Right ventricle myocardium superior (tissue), 1 donor: Measurements from ENCODE around the gene CENPE. TPM values are rescaled to one million over a fixed set of nuclear protein-coding genes. Genes with fewer than 3 reads are reported as not detected.
A peak's percentile ranks its signal among the peaks of the same experiment; 100 is the strongest.

Experiments
- ATAC-seq: fragments of 200-7000 bp; cut with Tn5 transposase; one replicate; pipeline ENCODE4 v1.9.1; 2020; ENCODE audit warnings: mild to moderate bottlenecking; ENCODE audit not compliant: poor library complexity
- DNase-seq: peaks from one replicate; pipeline ENCODE4 v3.0.0-alpha.2; 2020
- intact Hi-C: fragments of 100-400 bp; cut with DNase I; formaldehyde crosslinking; loops from one replicate; pipeline ENCODE4 v1.11.2; 2022
- total RNA-seq: library from RNA; stranded (reverse); fragmentation: NEBNext Ultra II Directional; extraction: Animal tissue kit (Norgen Biotek cat#: 25700); gene quantifications from one replicate; pipeline ENCODE4 v1.2.1, GENCODE V29; 2021
- donor health status: DM: no; HTN: yes; CAD: no; lungs with severe emphysema.

The CENPE gene
- total RNA-seq, 1 donor from 2014 or later, result 0.40 TPM

DNA sequence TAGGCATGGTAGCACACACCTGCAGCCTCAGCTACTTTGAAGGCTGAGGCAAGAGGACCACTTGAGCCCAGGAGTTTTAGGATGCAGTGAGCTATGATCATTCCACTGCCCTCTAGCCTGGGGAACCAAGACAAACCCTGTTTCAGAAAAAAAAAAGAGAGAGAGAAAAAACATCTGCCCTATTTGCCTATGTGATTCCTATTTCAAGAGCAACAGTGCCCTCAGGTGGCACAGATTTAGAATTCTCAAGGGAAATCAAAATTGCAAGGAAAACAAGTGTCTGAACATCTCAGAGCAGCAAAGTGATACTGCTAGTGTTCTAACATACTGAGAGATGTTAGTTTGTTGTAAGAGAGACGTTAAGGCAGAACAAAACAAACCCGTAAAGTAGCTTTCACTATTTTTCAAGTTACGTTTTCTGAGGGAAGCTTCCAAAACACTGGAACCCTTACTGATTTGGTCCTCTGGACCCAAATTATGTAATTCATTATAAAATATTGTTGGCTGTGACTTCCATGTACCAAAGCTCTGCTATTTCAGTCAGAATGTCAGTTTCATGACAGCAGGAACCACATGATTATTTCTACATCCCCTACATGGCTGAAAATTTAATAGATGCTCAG lies 106.4 kb downstream of the CENPE start:
- intact Hi-C loops, result loop anchor here (10.0 kb wide), 1 partner anchor 467 kb away; no protein-coding TSS in a partner anchor
- DNase-seq (no peak), ATAC-seq (no peak)

DNA sequence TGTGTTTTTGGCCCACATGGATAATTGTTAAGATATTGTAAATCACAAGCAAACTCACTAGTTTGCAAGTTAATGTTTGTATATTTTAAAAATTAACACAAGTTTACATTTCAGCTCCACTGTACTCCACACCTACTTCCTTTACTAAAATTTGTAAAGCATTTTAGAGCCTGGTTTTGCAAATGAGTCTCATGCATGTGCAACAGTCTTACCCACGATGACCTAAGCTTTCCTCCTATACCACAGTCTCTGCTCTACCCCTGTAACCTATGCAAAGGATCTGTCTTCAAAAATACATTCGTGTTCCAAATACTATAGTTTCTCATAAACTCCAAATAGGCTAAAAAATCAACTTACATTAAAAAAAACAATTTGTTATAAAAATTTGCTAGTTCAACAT lies 108.7 kb downstream of the CENPE start:
- intact Hi-C loops, result no loop called here
- DNase-seq (no peak), ATAC-seq (no peak)

DNA sequence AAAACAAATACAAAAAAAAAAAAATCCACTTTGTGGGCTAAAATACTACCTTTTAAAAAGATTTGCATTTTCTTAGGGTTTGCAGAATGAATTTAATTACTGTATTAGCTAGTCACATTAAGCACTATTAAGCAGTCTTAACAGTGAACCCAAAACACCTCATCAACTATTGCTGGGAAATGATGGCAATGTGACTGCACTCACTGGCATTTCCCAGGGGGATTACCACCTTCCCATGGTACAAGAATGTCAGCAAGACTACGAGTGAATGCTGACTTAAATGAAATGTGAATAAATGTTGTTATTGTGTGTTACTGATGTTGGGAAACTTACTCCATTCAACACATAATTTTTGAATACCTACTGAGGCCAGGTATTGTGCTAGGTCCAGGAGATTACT lies 111.6 kb downstream of the CENPE start:
- intact Hi-C loops, result no loop called here
- DNase-seq (no peak), ATAC-seq (no peak)

DNA sequence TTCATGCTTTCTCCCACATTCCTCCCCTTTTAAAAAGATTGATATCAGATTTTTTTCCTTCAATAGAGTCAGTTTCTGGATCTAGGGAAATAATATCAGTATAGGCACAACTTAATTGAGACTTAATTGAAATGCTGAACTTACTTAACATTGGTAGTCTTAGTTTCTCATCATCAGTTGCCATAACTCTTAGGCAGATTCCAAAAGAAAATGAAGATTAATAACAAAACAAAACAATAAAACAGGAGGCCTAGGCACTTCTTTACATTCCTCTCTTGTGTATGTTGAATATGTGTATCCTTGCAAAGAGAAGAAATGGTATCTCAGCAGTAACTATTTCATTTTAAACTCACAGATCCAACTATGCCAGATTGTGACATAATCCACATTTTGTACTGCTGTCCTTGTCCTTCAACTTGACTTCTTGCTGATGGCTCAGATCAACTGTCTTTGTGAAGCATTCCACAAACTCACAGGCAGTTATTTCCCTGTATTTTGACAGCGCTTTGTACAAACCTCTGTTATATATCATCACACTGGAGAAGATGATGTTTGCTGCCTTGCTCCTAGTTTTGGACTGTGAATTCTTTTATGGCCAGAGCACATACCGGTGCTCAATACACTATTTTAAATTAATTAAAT lies 112.5 kb downstream of the CENPE start:
- no peak for DNase-seq
- intact Hi-C loops, result no loop called here
- no peak for ATAC-seq

DNA sequence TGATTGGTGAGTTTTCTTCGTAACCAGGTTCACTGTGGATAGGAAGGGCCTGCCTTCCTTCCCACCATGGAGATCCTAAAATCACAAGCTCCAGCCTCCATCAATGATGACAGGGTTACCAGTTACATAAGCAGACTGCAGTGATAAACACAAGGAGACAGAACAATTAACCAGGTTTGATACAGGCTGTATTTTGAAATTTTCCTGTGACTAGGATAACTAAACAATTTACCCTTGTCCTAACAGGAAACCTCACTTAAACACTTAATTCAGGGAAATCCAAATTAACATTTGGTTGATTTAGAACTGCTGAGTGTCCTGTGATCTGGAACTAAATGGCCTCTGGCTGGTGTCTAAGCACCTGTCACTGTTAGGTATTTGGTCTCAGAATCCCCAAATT lies 118.5 kb downstream of the CENPE start:
- ATAC-seq (no peak), DNase-seq (no peak)
- intact Hi-C loops, result no loop called here

DNA sequence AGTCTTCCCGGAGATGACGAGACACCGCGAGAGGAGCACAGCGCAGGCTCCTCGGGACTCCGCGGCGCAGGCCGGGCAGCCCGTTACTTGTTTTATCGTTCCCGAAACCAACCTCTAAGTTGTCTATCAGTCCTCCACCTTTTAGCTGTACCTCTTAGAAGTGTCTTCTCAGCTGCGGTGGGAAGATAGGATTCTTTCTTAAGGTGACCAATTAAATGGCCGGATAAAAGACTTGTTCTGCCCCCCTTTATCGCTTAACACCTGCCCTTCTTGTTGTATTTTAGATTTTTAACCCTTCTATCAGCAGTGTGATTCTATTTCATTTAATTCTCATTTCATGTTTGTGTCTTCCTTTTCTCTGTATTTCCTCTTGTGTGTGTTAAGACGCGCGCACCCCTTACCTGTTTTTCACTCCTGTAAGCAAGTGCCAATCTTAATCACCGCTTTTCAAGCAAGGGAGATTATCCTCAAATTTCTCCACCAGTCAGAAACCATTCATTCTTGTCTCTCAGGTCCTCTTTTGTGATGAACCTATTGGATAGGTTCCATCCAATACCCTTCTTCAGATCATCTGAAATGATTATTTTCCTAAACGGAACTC lies 121.3 kb downstream of the CENPE start, which contains the start of gene SLC9B2:
SLC9B2 (minus strand) TSS at position 15 of the 601 bp plus-strand sequence. CDS start 9,211 bp downstream, outside the sequence.
- ATAC-seq, result no peak
- intact Hi-C loops, result no loop called here

DNA sequence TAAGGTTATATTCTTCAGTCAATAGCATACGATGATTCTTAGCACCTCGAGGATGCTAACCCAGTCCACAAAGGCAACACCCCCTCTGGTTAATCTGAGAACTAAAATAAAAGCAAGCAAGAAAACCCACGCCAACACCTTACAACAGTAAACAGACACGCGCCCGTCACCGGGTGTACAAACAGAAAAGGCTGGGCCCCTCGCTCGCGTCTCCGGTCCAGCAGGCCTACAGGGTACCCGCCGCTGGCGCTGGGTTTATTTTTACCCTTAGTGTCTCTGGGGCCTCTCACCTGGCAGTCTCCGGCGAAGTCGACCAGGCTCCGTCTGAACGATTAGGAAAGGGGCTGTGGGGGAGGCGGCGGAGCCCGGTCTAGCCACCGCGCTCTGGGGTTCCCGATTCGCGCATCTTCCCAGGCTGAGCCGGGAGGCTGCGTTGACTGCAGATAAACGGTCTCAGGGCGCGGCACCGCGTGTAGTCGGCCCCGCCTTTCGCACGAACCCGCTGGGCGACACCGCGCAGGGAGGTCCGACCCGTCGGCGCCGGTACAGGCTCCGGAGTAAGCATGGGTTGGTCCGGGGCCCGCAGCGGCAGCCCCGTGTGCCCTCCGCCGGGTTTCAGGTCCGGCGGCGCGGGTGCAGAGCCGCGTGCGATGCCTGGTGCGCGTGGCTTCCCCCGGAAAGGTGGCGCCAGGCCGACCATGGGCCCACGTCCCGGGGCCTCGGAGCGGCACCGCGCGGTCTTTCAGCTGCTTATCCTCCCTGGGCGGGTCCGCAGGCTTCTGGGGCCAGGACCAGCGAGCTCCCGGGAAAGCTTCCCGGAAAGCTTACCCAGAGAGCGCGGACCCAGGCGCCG lies 122.0 kb downstream of the CENPE start:
- intact Hi-C loops, result no loop called here
- ATAC-seq (peak; percentile 92), DNase-seq (peak; percentile 83)

More for the DNA sequence above, 121.3 kb downstream of the CENPE start, which contains the start of gene SLC9B2:
- no peak for DNase-seq

DNA sequence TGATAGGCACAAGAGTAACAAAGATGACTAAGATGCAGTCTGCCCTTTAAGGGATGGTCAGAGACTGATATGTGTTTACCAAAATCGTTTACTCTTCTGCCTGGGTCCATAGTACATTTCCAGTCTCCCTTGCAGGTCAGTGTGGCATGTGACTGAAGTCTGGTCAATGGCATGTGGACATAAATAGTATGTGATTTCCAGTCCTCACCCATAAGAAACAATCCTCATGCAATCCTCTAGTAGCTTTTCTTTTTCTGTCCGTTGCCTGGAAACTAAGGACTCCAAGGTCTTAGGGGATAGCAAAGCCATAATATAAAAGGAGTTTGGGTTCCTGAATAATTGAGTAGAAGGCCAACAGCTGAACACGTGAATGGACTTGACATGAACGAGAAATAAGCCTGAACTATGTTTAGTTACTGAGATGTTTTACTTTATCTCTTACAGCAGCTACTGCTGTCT lies 122.7 kb downstream of the CENPE start:
- no peak for DNase-seq
- ATAC-seq, result no peak
- intact Hi-C loops, result no loop called here

DNA sequence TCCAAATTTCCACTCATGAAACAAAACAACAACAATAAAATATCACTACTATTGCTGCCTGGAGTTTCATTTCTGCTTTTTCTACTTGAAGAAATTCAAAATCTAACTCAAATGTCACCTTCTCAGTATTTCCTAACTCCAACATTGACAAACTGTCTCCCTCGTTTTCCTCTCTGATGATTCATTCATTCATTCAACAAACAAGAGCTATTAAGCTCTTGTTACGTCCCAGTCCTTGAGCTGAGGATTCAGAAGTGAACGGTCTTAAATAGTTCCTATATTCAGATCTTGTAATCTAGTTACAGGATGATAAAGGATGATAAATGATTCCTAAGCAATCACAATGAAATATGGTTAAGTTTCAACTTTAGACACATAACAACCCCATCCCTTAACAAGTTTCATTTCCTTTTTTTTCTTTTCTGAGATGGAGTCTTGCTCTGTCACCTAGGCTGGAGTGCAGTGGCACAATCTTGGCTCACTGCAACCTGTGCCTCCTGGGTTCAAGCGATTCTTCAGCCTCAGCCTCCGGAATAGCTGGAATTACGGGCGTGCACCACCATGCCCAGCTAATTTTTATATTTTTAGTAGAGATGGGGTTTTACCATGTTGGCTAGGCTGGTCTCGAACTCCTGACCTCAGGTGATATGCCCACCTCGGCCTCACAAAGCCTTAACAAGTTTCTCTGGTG lies 123.3 kb downstream of the CENPE start:
- intact Hi-C loops, result no loop called here
- no peak for ATAC-seq
- no peak for DNase-seq

DNA sequence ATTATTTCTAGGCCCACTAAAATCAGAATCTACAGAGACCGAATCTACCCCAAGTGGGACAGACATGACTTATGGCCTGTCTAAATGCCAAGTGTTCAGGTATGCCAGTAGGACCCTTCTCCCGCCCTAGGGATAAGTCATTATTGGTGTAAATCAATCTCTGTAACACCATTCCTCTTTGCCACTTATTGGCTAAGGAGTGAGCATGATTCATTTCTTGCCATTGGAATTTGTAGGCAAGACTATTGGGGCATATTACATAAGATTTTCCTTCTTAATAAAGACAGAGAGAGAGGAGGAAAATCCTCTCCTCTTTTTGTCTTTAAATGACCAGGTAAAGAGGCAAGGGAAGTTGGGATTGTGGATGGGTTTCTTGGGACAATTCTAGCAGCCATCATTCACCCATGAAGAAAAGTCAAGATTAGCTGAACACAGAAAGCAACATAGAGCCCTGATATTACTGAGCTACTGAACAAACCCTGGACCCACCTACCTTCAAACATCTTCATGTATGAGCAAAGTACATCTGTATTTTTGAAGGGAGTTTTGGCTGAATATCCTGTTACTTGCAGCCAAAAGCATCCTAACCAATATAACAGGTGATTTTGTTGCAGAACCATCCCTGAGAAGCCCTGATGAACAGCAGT lies 124.2 kb downstream of the CENPE start:
- DNase-seq, result no peak
- ATAC-seq, result no peak
- intact Hi-C loops, result no loop called here

DNA sequence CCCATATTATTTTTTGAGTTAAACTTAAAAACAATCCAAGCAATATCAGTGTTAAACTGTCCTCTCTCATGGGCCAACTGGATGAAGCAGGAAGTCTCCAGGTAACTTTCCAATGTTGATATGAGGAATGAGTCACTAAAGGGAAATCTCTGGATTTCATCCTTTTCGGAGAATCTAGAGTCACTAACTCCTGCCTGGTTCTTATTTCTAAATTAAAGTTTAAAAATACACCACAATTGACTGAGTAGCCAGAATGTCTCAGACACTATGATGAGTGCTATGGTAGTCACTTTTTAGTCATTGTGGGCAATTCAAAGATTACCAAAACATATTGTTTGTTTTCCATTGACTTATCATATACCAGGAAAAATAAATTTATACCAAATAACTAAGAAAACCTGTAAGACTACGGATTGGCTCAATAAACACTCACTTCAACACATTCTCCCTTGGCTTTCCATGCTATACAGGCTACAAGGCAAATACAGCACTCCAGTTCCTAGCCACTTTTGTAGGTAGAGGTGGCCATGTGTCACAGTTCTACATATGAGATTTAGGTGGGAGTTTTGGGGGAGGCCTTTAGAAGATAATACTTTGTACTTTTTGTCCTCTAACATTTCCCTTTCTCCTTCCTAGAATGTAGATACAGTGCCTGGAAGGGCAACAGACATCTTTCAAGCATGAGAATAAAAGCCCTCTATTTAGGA lies 130.1 kb downstream of the CENPE start:
- ATAC-seq (no peak), DNase-seq (no peak)
- intact Hi-C loops, result no loop called here

DNA sequence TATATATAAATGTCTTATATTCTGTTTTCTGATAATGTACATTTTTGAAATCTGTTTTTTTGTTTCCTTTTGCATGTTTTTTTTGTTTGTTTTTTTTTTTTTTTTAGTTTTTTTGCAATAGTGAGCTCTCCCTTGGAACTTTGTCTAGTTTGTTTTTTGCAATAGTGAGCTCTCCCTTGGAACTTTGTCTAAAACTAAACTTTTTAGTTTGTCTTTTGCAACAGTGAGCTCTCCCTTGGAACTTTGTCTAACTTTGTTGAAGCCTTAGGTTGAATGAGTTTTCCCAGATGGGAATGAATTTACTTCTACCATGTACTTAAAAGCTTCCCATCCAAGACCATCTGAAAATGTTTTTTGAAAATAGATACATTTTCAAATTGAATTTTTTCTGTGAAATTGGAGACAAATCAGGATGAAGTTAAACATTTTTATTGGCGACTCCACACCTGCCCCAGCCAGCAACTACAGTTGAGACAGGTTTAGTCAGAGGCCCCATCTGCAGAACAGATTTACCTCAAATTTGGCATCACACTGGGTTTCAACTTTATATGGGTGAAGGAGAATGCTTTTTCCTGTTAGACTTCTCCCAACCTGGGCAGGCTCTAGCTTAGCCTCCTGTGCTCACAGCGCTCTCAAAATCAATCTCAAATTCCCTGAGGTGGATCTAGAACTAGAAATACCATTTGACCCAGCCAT lies 137.5 kb downstream of the CENPE start:
- intact Hi-C loops, result no loop called here
- DNase-seq (no peak), ATAC-seq (no peak)

Other genes with a start within 250 kb of the CENPE start
- 0.65 TPM for gene SLC9B1, start 178.6 kb downstream of the CENPE start, total RNA-seq
- 2.4 TPM for gene SLC9B2, start 121.6 kb downstream of the CENPE start, total RNA-seq
- 20.1 TPM for gene BDH2, start 98.5 kb downstream of the CENPE start, total RNA-seq